HEK293T (cell line): ENCODE measurements around the gene COPZ1.
A peak's percentile ranks its signal among the peaks of the same experiment; 100 is the strongest.

ENCODE experiments used
- CTCF ChIA-PET: fragments of 350-600 bp; formaldehyde crosslinking; extraction: SDS; loops from one replicate; lab custom pipeline; 2021; ENCODE audit warnings: antibody characterized with exemption, inconsistent platforms; lab: Yijun Ruan, JAX
- POLR2A ChIA-PET: fragments of 350-600 bp; formaldehyde crosslinking; extraction: SDS; loops from one replicate; lab custom pipeline; 2020; ENCODE audit warnings: antibody characterized with exemption, inconsistent platforms; lab: Yijun Ruan, JAX
- DNase-seq: peaks from one replicate; pipeline ENCODE4 v3.0.0; 2012; ENCODE audit warnings: mixed read lengths; ENCODE audit errors: extremely low spot score
- ARNT ChIP-seq: fragments of 450-650 bp; IDR thresholded peaks from 2 replicates; pipeline ENCODE4 v1.6.1; 2017; ENCODE audit warnings: mild to moderate bottlenecking
- BHLHE40 ChIP-seq: fragments of 450-650 bp; IDR thresholded peaks from 2 replicates; pipeline ENCODE4 v1.6.1; 2016; ENCODE audit warnings: mild to moderate bottlenecking, moderate library complexity, borderline replicate concordance
- CTBP1 ChIP-seq: fragments of 450-650 bp; IDR thresholded peaks from 2 replicates; pipeline ENCODE4 v1.6.1; 2016; ENCODE audit warnings: borderline replicate concordance
- ELF4 ChIP-seq: fragments of 450-650 bp; IDR thresholded peaks from 2 replicates; pipeline ENCODE4 v1.6.1; 2017; ENCODE audit warnings: antibody characterized with exemption
- FOXA1 ChIP-seq: fragments of 450-650 bp; IDR thresholded peaks from 2 replicates; pipeline ENCODE4 v1.6.1; 2016; ENCODE audit warnings: mild to moderate bottlenecking
- FOXK2 ChIP-seq: fragments of 450-650 bp; IDR thresholded peaks from 2 replicates; pipeline ENCODE4 v1.6.1; 2016; ENCODE audit warnings: mild to moderate bottlenecking
- FOXM1 ChIP-seq: fragments of 450-650 bp; IDR thresholded peaks from 2 replicates; pipeline ENCODE4 v1.6.1; 2017; ENCODE audit warnings: mild to moderate bottlenecking, borderline replicate concordance
- HDGF ChIP-seq: fragments of 450-650 bp; IDR thresholded peaks from 2 replicates; pipeline ENCODE4 v1.6.1; 2017; ENCODE audit warnings: antibody characterized with exemption, borderline replicate concordance
- L3MBTL2 ChIP-seq: fragments of 450-650 bp; conservative IDR thresholded peaks from 2 replicates; pipeline ENCODE4 v1.6.1; 2016; ENCODE audit warnings: mild to moderate bottlenecking
- LEF1 ChIP-seq: fragments of 450-650 bp; IDR thresholded peaks from 2 replicates; pipeline ENCODE4 v1.6.1; 2017; ENCODE audit warnings: mild to moderate bottlenecking, borderline replicate concordance
- NFRKB ChIP-seq: fragments of 450-650 bp; IDR thresholded peaks from 2 replicates; pipeline ENCODE4 v1.6.1; 2016; ENCODE audit warnings: mild to moderate bottlenecking, moderate library complexity
- SP1 ChIP-seq: fragments of 450-650 bp; IDR thresholded peaks from 2 replicates; pipeline ENCODE4 v1.6.1; 2017
- SUZ12 ChIP-seq: fragments of 450-650 bp; IDR thresholded peaks from 2 replicates; pipeline ENCODE4 v1.6.1; 2016; ENCODE audit warnings: mild to moderate bottlenecking
- TARDBP ChIP-seq: fragments of 450-650 bp; IDR thresholded peaks from 2 replicates; pipeline ENCODE4 v1.6.1; 2016
- ZNF384 ChIP-seq: fragments of 450-650 bp; IDR thresholded peaks from 2 replicates; pipeline ENCODE4 v1.6.1; 2016
- TF ChIP-seq, protein P1 (sequence below): fragments of 450-650 bp; IDR thresholded peaks from 2 replicates; pipeline ENCODE4 v1.6.1; 2016

The COPZ1 gene

DNA sequence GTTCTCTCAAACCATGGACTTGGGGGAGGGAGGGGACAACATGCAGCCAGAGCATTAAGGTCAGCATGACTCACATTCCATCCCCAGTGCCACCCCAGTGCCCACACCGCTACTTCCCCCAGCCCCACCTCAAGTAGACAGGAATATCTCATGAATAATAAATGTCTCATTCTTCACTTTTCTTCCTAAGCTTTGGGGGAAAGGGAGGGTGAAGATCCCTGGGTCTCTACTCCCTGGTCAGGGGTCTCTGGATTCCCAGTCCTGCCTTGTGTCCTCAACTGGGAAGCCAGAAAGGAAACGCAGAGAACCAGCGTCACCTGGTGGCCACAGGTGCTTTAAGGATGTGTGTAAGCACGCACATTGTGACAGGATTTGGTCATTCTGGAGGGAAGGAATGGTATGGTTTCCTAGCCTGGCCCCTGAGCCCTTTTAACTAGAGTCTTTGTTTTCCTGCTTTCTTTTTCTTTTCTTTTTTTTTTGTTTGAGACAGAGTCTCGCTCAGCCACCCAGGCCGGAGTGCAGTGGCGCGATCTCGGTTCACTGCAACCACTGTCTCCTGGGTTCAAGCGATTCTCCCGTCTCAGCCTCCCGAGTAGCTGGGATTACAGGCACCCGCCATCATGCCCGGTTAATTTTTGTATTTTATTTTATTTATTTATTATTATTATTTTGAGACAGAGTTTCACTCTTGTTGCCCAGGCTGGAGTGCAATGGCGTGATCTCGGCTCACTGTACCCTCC is 36.0 kb downstream of the COPZ1 start:
- TF ChIP-seq ELF4 (no peak), TARDBP (no peak), LEF1 (no peak), FOXA1 (no peak), HDGF (no peak), SP1 (no peak), ARNT (no peak), ZNF384 (no peak), SUZ12 (no peak), NFRKB (no peak), FOXM1 (no peak), BHLHE40 (no peak), L3MBTL2 (no peak), CTBP1 (no peak), FOXK2 (no peak)
- TF ChIP-seq, protein P1, sequence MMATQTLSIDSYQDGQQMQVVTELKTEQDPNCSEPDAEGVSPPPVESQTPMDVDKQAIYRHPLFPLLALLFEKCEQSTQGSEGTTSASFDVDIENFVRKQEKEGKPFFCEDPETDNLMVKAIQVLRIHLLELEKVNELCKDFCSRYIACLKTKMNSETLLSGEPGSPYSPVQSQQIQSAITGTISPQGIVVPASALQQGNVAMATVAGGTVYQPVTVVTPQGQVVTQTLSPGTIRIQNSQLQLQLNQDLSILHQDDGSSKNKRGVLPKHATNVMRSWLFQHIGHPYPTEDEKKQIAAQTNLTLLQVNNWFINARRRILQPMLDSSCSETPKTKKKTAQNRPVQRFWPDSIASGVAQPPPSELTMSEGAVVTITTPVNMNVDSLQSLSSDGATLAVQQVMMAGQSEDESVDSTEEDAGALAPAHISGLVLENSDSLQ, result no peak

DNA sequence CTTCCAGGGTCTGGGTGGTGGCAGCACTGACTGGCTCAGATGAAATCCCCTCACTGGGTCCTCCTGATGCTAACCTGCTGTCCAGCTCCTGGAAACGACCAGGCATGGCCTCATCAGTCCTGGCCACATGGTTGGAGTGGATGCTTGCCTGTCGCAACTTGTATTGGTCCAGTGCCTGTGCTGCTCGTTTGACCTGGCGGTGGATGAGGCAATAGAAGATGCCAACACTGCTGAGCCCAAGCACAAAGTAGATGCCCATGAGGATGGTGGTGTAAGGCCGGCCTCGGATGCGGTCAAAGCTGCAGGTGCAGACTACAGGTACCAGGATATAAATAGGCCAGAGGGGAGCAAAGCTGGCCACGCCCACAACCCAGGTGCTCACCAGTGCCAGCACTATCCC is 38.1 kb downstream of the COPZ1 start:
- ChIA-PET CTCF (interaction anchor here (0.8 to 1.8 kb wide), 2 partner anchors 16 to 70 kb away, joined by 3 to 5 read pairs; no protein-coding TSS in a partner anchor), POLR2A (interaction anchor here (2.1 kb wide), 1 partner anchor 83 kb away, joined by 9 read pairs; the partner anchor contains the start of genes CBX5 and HNRNPA1)
- no peak for TF ChIP-seq SUZ12
- no peak for TF ChIP-seq ARNT
- no peak for TF ChIP-seq FOXM1
- TF ChIP-seq FOXA1, result no peak
- no peak for TF ChIP-seq BHLHE40
- no peak for TF ChIP-seq ELF4
- no peak for TF ChIP-seq L3MBTL2
- no peak for TF ChIP-seq TARDBP
- no peak for TF ChIP-seq CTBP1
- no peak for TF ChIP-seq NFRKB
- TF ChIP-seq, protein P1, result no peak
- DNase-seq, result no peak

More for the DNA sequence above, 36.0 kb downstream of the COPZ1 start:
- peak; percentile 73 for DNase-seq
- POLR2A ChIA-PET, result interaction anchor here (2.1 to 5.6 kb wide), 2 partner anchors 80 to 81 kb away, joined by 9 to 53 read pairs; partner anchors contain the start of genes CBX5 and HNRNPA1
- CTCF ChIA-PET, result interaction anchor here (0.7 to 2.2 kb wide), 4 partner anchors 8 to 132 kb away, joined by 3 to 11 read pairs (median 4); no protein-coding TSS in a partner anchor

DNA sequence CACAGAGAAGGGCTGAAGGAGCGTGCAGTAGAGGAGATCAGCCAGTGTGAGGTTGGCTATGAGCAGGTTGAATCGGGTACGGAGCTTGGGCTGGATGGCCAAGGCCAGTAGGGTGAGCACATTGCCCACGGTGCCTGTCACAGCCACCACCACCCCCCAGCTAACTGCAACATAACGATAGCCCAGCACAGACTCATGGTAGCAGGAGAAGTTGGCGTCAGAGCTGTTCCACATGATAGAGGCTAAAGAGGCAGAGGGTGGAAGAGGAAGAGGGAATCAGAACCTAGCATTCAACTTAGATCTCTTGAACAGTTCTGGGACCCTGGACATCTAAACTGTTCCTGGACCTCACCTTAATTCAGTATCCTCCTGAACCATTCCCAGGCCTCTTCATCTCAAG is 38.7 kb downstream of the COPZ1 start:
- POLR2A ChIA-PET, result no interaction called here
- CTCF ChIA-PET, result interaction anchor here (0.7 to 1.8 kb wide), 3 partner anchors 16 to 70 kb away, joined by 3 to 5 read pairs (median 3); no protein-coding TSS in a partner anchor
- TF ChIP-seq HDGF (no peak), TARDBP (no peak), FOXK2 (no peak), CTBP1 (no peak), ELF4 (no peak), ZNF384 (no peak), ARNT (no peak), L3MBTL2 (no peak), SUZ12 (no peak), BHLHE40 (no peak), FOXA1 (no peak)
- TF ChIP-seq, protein P1, result no peak
- DNase-seq, result no peak

DNA sequence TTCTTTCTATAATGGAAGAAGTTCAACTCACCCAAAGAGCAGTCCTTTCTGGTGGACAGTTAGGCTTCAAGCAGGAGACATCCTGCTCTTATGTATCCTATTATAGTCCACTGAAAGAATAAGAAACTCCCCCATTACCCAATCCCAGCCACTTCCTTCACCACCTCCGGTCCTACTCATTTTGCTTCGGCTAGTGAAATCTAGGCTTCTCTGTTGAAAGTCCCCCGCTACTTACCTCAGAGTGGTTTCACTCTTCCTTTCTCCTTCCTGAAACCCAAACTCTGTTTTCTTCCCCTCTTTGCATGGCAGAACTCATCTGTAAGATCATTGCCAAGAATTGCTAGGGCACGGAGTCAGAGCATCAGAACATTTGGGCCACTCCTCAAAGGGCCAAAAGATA is 39.5 kb downstream of the COPZ1 start, which contains the start of gene GPR84:
Gene GPR84, minus strand, starts transcription at position 74 of the 400 bp plus-strand sequence. CDS start 635 bp downstream, outside the sequence.
- POLR2A ChIA-PET, result no interaction called here
- CTCF ChIA-PET, result no interaction called here
- DNase-seq, result no peak
- TF ChIP-seq TARDBP (no peak), FOXA1 (no peak), SP1 (no peak), ELF4 (no peak), BHLHE40 (no peak), NFRKB (no peak), ARNT (no peak), FOXM1 (no peak), ZNF384 (no peak)
- TF ChIP-seq, protein P1, result no peak
